H1 (cell line): ENCODE measurements around the gene ZIC5. TPM values are rescaled to one million over a fixed set of nuclear protein-coding genes. Genes with fewer than 3 reads are reported as not detected.

Experiments
- CTCF ChIA-PET: fragments of 300-600 bp; sonication (Branson Sonifier 250); formaldehyde crosslinking; loops from one replicate; lab custom pipeline; 2021; ENCODE audit not compliant: partially characterized antibody; lab: Charles Lee
- POLR2A ChIA-PET: fragments of 300-600 bp; sonication (Branson Sonifier 250); formaldehyde crosslinking; loops from one replicate; lab custom pipeline; 2021; ENCODE audit warnings: inconsistent platforms; ENCODE audit not compliant: partially characterized antibody; lab: Charles Lee
- DNase-seq, 2 experiments: peaks; one replicate each; pipeline versions ENCODE4 v3.0.0 to v3.0.0-alpha.2; 2010 to 2022; ENCODE audit warnings: low spot score in 2 of 2, low read depth in 1 of 2, mixed read lengths in 1 of 2
- FAIRE-seq: peaks from 2 replicates; lab custom pipeline; 2011; peaks lifted over from hg19 to GRCh38; lab: Jason Lieb, UNC
- H2AFZ ChIP-seq: 2 replicates; pipeline ENCODE4 v1.8.1; 2012; ENCODE audit warnings: low read length, inconsistent platforms
- H2AK5ac ChIP-seq: 2 replicates; pipeline ENCODE4 v1.6.1; 2013; ENCODE audit warnings: low read depth, low read length
- H2BK120ac ChIP-seq: replicated peaks from 2 replicates; pipeline ENCODE3; 2013; ENCODE audit warnings: low read depth, low read length, inconsistent platforms
- H2BK12ac ChIP-seq: 2 replicates; pipeline ENCODE4 v1.6.1; 2013; ENCODE audit warnings: low read depth, low read length
- H2BK15ac ChIP-seq: 2 replicates; pipeline ENCODE4 v1.6.1; 2013; ENCODE audit warnings: low read length
- H2BK20ac ChIP-seq: 2 replicates; pipeline ENCODE4 v1.6.1; 2013; ENCODE audit warnings: low read length
- H2BK5ac ChIP-seq: 2 replicates; pipeline ENCODE4 v1.6.1; 2013; ENCODE audit warnings: low read depth, low read length
- H3K14ac ChIP-seq: 2 replicates; pipeline ENCODE4 v1.6.1; 2013; ENCODE audit warnings: inconsistent platforms; ENCODE audit not compliant: insufficient read length
- H3K18ac ChIP-seq: 2 replicates; pipeline ENCODE4 v1.6.1; 2013; ENCODE audit warnings: low read length; ENCODE audit errors: extremely low read depth
- H3K23ac ChIP-seq: 2 replicates; pipeline ENCODE4 v1.6.1; 2013; ENCODE audit warnings: inconsistent platforms; ENCODE audit not compliant: insufficient read length
- H3K23me2 ChIP-seq: 2 replicates; pipeline ENCODE4 v1.6.1; 2013; ENCODE audit warnings: low read depth, low read length
- H3K27ac ChIP-seq: 2 replicates; pipeline ENCODE4 v1.6.1; 2011; ENCODE audit warnings: low read depth, low read length, inconsistent platforms
- H3K27me3 ChIP-seq, 4 experiments: replicated peaks in 1 of 4; 1 replicate in 1 of 4; 2 replicates in 3 of 4; pipeline versions ENCODE4 v1.6.1 to v1.8.1; 2011 to 2013; ENCODE audit warnings: low read length in 3 of 4, mild to moderate bottlenecking in 3 of 4, inconsistent platforms in 2 of 4, mixed read lengths in 2 of 4, moderate library complexity in 1 of 4; ENCODE audit not compliant: control insufficient read depth in 3 of 4, insufficient read depth in 3 of 4; ENCODE audit errors: extremely low read depth in 1 of 4
- H3K36me3 ChIP-seq, 4 experiments: 2 replicates each; pipeline versions ENCODE4 v1.6.1 to v1.8.1; 2011 to 2013; ENCODE audit warnings: mild to moderate bottlenecking in 4 of 4, low read length in 3 of 4, moderate library complexity in 2 of 4, control low read depth in 1 of 4, inconsistent platforms in 1 of 4; ENCODE audit not compliant: insufficient read depth in 4 of 4, control insufficient read depth in 2 of 4
- H3K4ac ChIP-seq: replicated peaks from 2 replicates; pipeline ENCODE3; 2013; ENCODE audit warnings: low read length, low read depth, mixed read lengths, inconsistent platforms; ENCODE audit not compliant: insufficient read length
- H3K4me1 ChIP-seq, 4 experiments: replicated peaks in 1 of 4; 1 replicate in 1 of 4; 2 replicates in 3 of 4; pipeline versions ENCODE4 v1.6.1 to v1.8.1; 2011 to 2013; ENCODE audit warnings: low read length in 3 of 4, inconsistent platforms in 2 of 4, mixed read lengths in 1 of 4; ENCODE audit not compliant: insufficient read depth in 4 of 4, control insufficient read depth in 3 of 4
- H3K4me2 ChIP-seq, 2 experiments: 2 replicates each; pipeline versions ENCODE4 v1.6.1 to v1.8.1; 2011 to 2013; ENCODE audit warnings: low read depth in 2 of 2, low read length in 2 of 2, control low read depth in 1 of 2, inconsistent platforms in 1 of 2, mild to moderate bottlenecking in 1 of 2; ENCODE audit not compliant: insufficient read depth in 1 of 2
- H3K4me3 ChIP-seq, 4 experiments: fragments of 200-600, 300-600 bp in 1 of 4; sonication (generic), shearing (Covaris generic), sonication (Bioruptor Twin) in 1 of 4; 2 replicates each; pipeline versions ENCODE4 v1.5.1 to v1.8.1; 2011 to 2016; ENCODE audit warnings: low read length in 4 of 4, low read depth in 3 of 4, control low read depth in 2 of 4, inconsistent platforms in 2 of 4, mild to moderate bottlenecking in 2 of 4, mixed read lengths in 1 of 4, moderate library complexity in 1 of 4; ENCODE audit not compliant: insufficient read depth in 2 of 4; ENCODE audit errors: extremely low read depth in 1 of 4
- H3K56ac ChIP-seq: replicated peaks from 2 replicates; pipeline ENCODE3; 2013; ENCODE audit warnings: low read depth, mild to moderate bottlenecking, mixed read lengths, low read length, inconsistent platforms; ENCODE audit not compliant: insufficient read length
- H3K79me1 ChIP-seq: 2 replicates; pipeline ENCODE4 v1.6.1; 2013; ENCODE audit warnings: low read depth, low read length, control low read depth
- H3K79me2 ChIP-seq, 2 experiments: 2 replicates each; pipeline versions ENCODE4 v1.6.1 to v1.8.1; 2012 to 2013; ENCODE audit warnings: low read length in 2 of 2, mild to moderate bottlenecking in 2 of 2, inconsistent platforms in 1 of 2; ENCODE audit not compliant: insufficient read depth in 2 of 2, control insufficient read depth in 1 of 2
- H3K9ac ChIP-seq, 4 experiments: replicated peaks in 1 of 4; 1 replicate in 1 of 4; 2 replicates in 3 of 4; pipeline versions ENCODE4 v1.6.1 to v1.8.1; 2011 to 2013; ENCODE audit warnings: low read depth in 3 of 4, low read length in 3 of 4, control low read depth in 2 of 4, mild to moderate bottlenecking in 2 of 4, moderate library complexity in 2 of 4, inconsistent platforms in 1 of 4; ENCODE audit errors: extremely low read depth in 1 of 4
- H3K9me3 ChIP-seq, 2 experiments: 2 replicates each; pipeline versions ENCODE4 v1.6.1 to v1.8.1; 2012 to 2013; ENCODE audit warnings: mild to moderate bottlenecking in 2 of 2, moderate library complexity in 2 of 2, control low read depth in 1 of 2, inconsistent platforms in 1 of 2, low read depth in 1 of 2, low read length in 1 of 2, mixed read lengths in 1 of 2; ENCODE audit not compliant: insufficient read depth in 2 of 2
- H4K20me1 ChIP-seq, 2 experiments: replicated peaks in 1 of 2; 2 replicates each; pipeline versions ENCODE3 to v1.8.1; 2011 to 2013; ENCODE audit warnings: inconsistent platforms in 2 of 2, low read length in 2 of 2, mild to moderate bottlenecking in 1 of 2; ENCODE audit not compliant: insufficient read depth in 2 of 2, control insufficient read depth in 1 of 2
- H4K5ac ChIP-seq: 2 replicates; pipeline ENCODE4 v1.6.1; 2013; ENCODE audit warnings: low read length, low read depth, mixed read lengths, inconsistent platforms; ENCODE audit not compliant: insufficient read length
- H4K8ac ChIP-seq: 2 replicates; pipeline ENCODE4 v1.8.0; 2013; ENCODE audit warnings: mild to moderate bottlenecking, moderate library complexity, low read length, inconsistent platforms; ENCODE audit not compliant: insufficient read depth; ENCODE audit errors: extremely low read depth
- H4K91ac ChIP-seq: replicated peaks from 2 replicates; pipeline ENCODE3; 2013; ENCODE audit warnings: low read length, mixed read lengths, inconsistent platforms; ENCODE audit not compliant: insufficient read length
- POLR2A ChIP-seq, 2 experiments: IDR thresholded peaks; 1 replicate in 1 of 2; 2 replicates in 1 of 2; pipeline ENCODE4 v1.6.1; 2011; ENCODE audit warnings: low read depth in 2 of 2, low read length in 2 of 2, mild to moderate bottlenecking in 2 of 2; ENCODE audit errors: control extremely low read depth in 1 of 2
- RAD21 ChIP-seq, 2 experiments: IDR thresholded peaks in 1 of 2; conservative IDR thresholded peaks in 1 of 2; 2 replicates each; pipeline ENCODE4 v1.6.1; 2011; ENCODE audit warnings: low read depth in 2 of 2, low read length in 2 of 2, improper control_type of control experiment in 1 of 2, inconsistent platforms in 1 of 2, mild to moderate bottlenecking in 1 of 2, moderate library complexity in 1 of 2
- RBBP5 ChIP-seq: IDR thresholded peaks from 2 replicates; pipeline ENCODE4 v1.7.1; 2012; ENCODE audit warnings: low read depth, mild to moderate bottlenecking, inconsistent platforms, low read length, moderate library complexity, borderline replicate concordance
- SUZ12 ChIP-seq: fragments of 200-600 bp; sonication (generic); IDR thresholded peaks from 2 replicates; pipeline ENCODE4 v1.6.1; 2012; ENCODE audit warnings: mild to moderate bottlenecking, inconsistent platforms, low read length, moderate library complexity, mixed read lengths
- TAF1 ChIP-seq: IDR thresholded peaks from 2 replicates; pipeline ENCODE4 v1.6.1; 2011; ENCODE audit warnings: mild to moderate bottlenecking, low read depth, low read length
- TCF12 ChIP-seq: IDR thresholded peaks from 2 replicates; pipeline ENCODE4 v1.6.1; 2011; ENCODE audit warnings: low read depth, mild to moderate bottlenecking, low read length
- WGBS, 2 experiments: shearing (Covaris generic) in 1 of 2; methylation state at CpG; one replicate each; pipeline versions ENCODE4 v1.1.6 to v1.1.7; 2013 to 2015; ENCODE audit warnings: low lambda C conversion rate in 2 of 2, mixed read lengths in 2 of 2, inconsistent platforms in 1 of 2, low coverage in 1 of 2, missing lambda C conversion rate in 1 of 2; ENCODE audit not compliant: insufficient replicate concordance in 2 of 2, insufficient coverage in 1 of 2, insufficient read length in 1 of 2; ENCODE audit errors: extremely low coverage in 1 of 2, missing lambda C conversion rate in 1 of 2; 5-methylcytosine and 5-hydroxymethylcytosine counted together
- polyA plus RNA-seq, 7 experiments: library from polyadenylated mRNA; depleted of rRNA in 3 of 7; stranded (reverse) in 5 of 7; unstranded in 2 of 7; fragments of >200 nt in 5 of 7; fragments of 200-250 nt in 2 of 7; gene quantifications; 1 replicate in 5 of 7; 2 replicates in 1 of 7; 4 replicates in 1 of 7; pipeline versions ENCODE4 v1.2.1 to v1.2.3, GENCODE V29; 2011 to 2013; ENCODE audit warnings: missing spikeins in 2 of 7, mixed read lengths in 2 of 7
- total RNA-seq: library from RNA; stranded (reverse); fragmentation: NEBNext Ultra II Directional; extraction: Animal tissue kit (Norgen Biotek cat#: 25700); gene quantifications from 2 replicates; pipeline ENCODE4 v1.2.1, GENCODE V29; 2021
- TF ChIP-seq, protein P1 (sequence below): IDR thresholded peaks from 2 replicates; pipeline ENCODE4 v1.6.1; 2012; ENCODE audit warnings: low read length, inconsistent platforms

Gene ZIC5
- total and polyA plus RNA-seq, 2 of the 8 experiments (the other 6 are each of a cell fraction or from before 2014, with no cell fraction given): 14.2 to 52.7 TPM

- Histone ChIP-seq H3K4me1 (peaks cover 9 to 36% (median 23%) of the 10 kb centered on the region in 4 experiments), H2AFZ (0 out of 2 replicates have a peak overlapping the region, but pooled peaks have one; percentile 76), H3K18ac (peak overlapping the region; percentile 98), H4K8ac (peak overlapping the region; percentile 75; the same call in 1 of the 2 replicates), H3K56ac (no peak overlapping the region), H2AK5ac (no peak overlapping the region), H3K79me1 (no peaks in the 10 kb centered on the region), H3K23ac (no peak overlapping the region), H3K27ac (no peak overlapping the region), H2BK15ac (no peak overlapping the region; the same call in 1 of the 2 replicates), H4K5ac (no peak overlapping the region), H2BK12ac (0 out of 2 replicates have a peak overlapping the region, but pooled peaks have one; percentile 99), H3K9ac (peak overlapping the region in 1 of 4 experiments; percentile 25; a peak in 2 of 7 replicates), H3K36me3 (no peaks in the 10 kb centered on the region), H2BK120ac (peak overlapping the region; percentile 7), H3K27me3 (peaks cover 12 to 63% (median 49%) of the 10 kb centered on the region in 4 experiments; a peak in 6 of 7 replicates), H3K4ac (no peak overlapping the region), H3K79me2 (no peaks in the 10 kb centered on the region), H4K91ac (peak overlapping the region; percentile 63), H3K14ac (no peak overlapping the region), H3K4me2 (peak overlapping the region; percentile 98 to 100), H4K20me1 (no peaks in the 10 kb centered on the region), H2BK5ac (0 out of 2 replicates have a peak overlapping the region, but pooled peaks have one; percentile 86), H3K23me2 (peaks cover 40% of the 10 kb centered on the region), H3K4me3 (peak overlapping the region; percentile 45 to 69 (median 60)), H2BK20ac (peak overlapping the region; percentile 99; the same call in 1 of the 2 replicates), H3K9me3 (no peaks in the 10 kb centered on the region)
- FAIRE-seq (peak; percentile 72), DNase-seq (peak in 1 of 2 experiments; percentile 70)
- 2% methylated on average over 58 of the region's 68 CpGs; no CpG with 5 or more reads in 1 of the 2 experiments for WGBS, 2 experiments
- POLR2A ChIA-PET: interaction anchor here (0.7 to 8.9 kb wide), 20 partner anchors 9 to 509 kb away, joined by 3 to 80 read pairs (median 6); partner anchors contain the start of genes ZIC2 and ZIC5
- CTCF ChIA-PET: interaction anchor here (0.6 to 11.7 kb wide), 23 partner anchors 10 to 585 kb away, joined by 3 to 93 read pairs (median 5); no protein-coding TSS in a partner anchor
- peak in 1 of 2 experiments; percentile 0; a peak in 1 of 4 replicates for TF ChIP-seq RAD21 (IDR thresholded peaks at IDR 0.05 in 1 of 2, conservative IDR thresholded peaks at IDR 0.05 in 1 of 2; ENCODE audit: low read depth in 2 of 2, low read length in 2 of 2)
- peak; percentile 19; the same call in 1 of the 2 replicates for TF ChIP-seq RBBP5
- TF ChIP-seq, protein P1, sequence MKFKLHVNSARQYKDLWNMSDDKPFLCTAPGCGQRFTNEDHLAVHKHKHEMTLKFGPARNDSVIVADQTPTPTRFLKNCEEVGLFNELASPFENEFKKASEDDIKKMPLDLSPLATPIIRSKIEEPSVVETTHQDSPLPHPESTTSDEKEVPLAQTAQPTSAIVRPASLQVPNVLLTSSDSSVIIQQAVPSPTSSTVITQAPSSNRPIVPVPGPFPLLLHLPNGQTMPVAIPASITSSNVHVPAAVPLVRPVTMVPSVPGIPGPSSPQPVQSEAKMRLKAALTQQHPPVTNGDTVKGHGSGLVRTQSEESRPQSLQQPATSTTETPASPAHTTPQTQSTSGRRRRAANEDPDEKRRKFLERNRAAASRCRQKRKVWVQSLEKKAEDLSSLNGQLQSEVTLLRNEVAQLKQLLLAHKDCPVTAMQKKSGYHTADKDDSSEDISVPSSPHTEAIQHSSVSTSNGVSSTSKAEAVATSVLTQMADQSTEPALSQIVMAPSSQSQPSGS: no peak
- TF ChIP-seq SUZ12: peak; percentile 70; the same call in 1 of the 2 replicates
- no peak for TF ChIP-seq TCF12
- no peak for TF ChIP-seq TAF1
- no peak for TF ChIP-seq POLR2A (IDR thresholded peaks at IDR 0.05; ENCODE audit: control extremely low read depth in 1 of 2, low read depth in 2 of 2, low read length in 2 of 2)
Observed at GRCh38 chr13:99956473-99957349, 14.9 kb downstream of the ZIC5 start.
